Endometrial microvascular endothelial cells (primary cell): ENCODE measurements around the gene SOD1. TPM values are rescaled to one million over a fixed set of nuclear protein-coding genes. Genes with fewer than 3 reads are reported as not detected.

Source experiments
- in situ Hi-C: cut with HindIII; loops from 2 replicates; pipeline ENCODE4 v1.10.0; 2017; ENCODE audit warnings: low sequenced_read_pairs, low pct_unique_long_range_greater_than_20kb; ENCODE audit errors: inconsistent ontology term
- total RNA-seq: library from RNA; depleted of rRNA; stranded (reverse); fragments of >200 nt; gene quantifications from one replicate; pipeline ENCODE4 v1.2.3, GENCODE V29; 2015; ENCODE audit errors: inconsistent ontology term

Gene SOD1
- total RNA-seq, 1 donor from 2014 or later = 216 TPM

- in situ Hi-C loops = no loop called here
Measured at GRCh38 chr21:31711745-31712285, 52.3 kb downstream of the SOD1 start.

DNA sequence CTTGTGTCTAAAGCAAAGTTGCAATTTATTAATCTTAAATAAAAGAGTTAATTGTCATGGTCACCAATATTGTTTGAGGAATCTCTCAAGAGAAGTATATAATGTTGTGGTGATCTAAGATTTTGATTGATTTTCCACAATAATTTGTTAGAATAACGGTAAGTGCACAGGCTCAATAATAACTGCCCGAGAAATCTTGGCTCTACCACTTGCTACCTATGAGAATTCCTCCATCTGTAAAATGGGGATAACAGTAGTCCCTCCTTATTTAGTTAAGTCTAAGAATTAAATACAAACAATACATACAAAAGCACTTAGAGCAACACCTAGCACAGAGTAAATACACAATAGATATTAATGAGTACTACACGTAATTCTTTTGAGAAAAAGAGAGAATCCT lies 53.6 kb downstream of the SOD1 start:
- in situ Hi-C loops = no loop called here

- in situ Hi-C loops = no loop called here
Measured at GRCh38 chr21:31713973-31714740, 54.7 kb downstream of the SOD1 start.

GRCh38 chr21:31714741-31715365 lies 55.4 kb downstream of the SOD1 start:
- in situ Hi-C loops = no loop called here

GRCh38 chr21:31716106-31716505 lies 56.6 kb downstream of the SOD1 start:
- in situ Hi-C loops = no loop called here

Other genes starting within 250 kb of the SOD1 start
- gene SCAF4, start 72.4 kb downstream of the SOD1 start, total RNA-seq = 12.7 TPM
- not detected for gene HUNK, start 213.3 kb downstream of the SOD1 start, total RNA-seq